Neural cell (in vitro differentiated cells): ENCODE results near the gene ZNF274. TPM values are rescaled to one million over a fixed set of nuclear protein-coding genes. Genes with fewer than 3 reads are reported as not detected.

ENCODE experiments used
- H2AFZ ChIP-seq: fragments of 200-600, 300-800 bp; sonication (generic), shearing (Covaris generic); 2 replicates; pipeline ENCODE4 v1.6.0; 2014; ENCODE audit warnings: low read depth, mild to moderate bottlenecking, antibody characterized with exemption, low read length, moderate library complexity
- H3F3A ChIP-seq: fragments of 200-600 bp; shearing (Covaris generic); 2 replicates; pipeline ENCODE4 v1.6.1; 2016; ENCODE audit warnings: mild to moderate bottlenecking, moderate library complexity, mixed read lengths, antibody characterized with exemption, low read length; ENCODE audit not compliant: insufficient read depth, poor library complexity, severe bottlenecking
- H3K27ac ChIP-seq: fragments of 200-600, 300-800 bp; sonication (generic), shearing (Covaris generic); 2 replicates; pipeline ENCODE4 v1.5.1; 2014; ENCODE audit warnings: mild to moderate bottlenecking, low read length, moderate library complexity
- H3K27me3 ChIP-seq: fragments of 300-800, 200-600 bp; sonication (generic), shearing (Covaris generic); 2 replicates; pipeline ENCODE4 v1.6.0; 2014; ENCODE audit warnings: mild to moderate bottlenecking, low read depth, low read length, moderate library complexity; ENCODE audit not compliant: insufficient read depth
- H3K36me3 ChIP-seq: fragments of 300-800, 200-600 bp; sonication (generic), shearing (Covaris generic); 2 replicates; pipeline ENCODE4 v1.5.1; 2014; ENCODE audit warnings: mild to moderate bottlenecking, antibody characterized with exemption, low read length, moderate library complexity; ENCODE audit not compliant: insufficient read depth
- H3K4me2 ChIP-seq: fragments of 300-800, 200-600 bp; sonication (generic), shearing (Covaris generic); 2 replicates; pipeline ENCODE4 v1.6.0; 2014; ENCODE audit warnings: mild to moderate bottlenecking, low read length
- H3K4me3 ChIP-seq: fragments of 300-800, 200-600 bp; sonication (generic), shearing (Covaris generic); 2 replicates; pipeline ENCODE4 v1.5.1; 2014; ENCODE audit warnings: mild to moderate bottlenecking, low read length, moderate library complexity
- H3K79me2 ChIP-seq: fragments of 200-600 bp; shearing (Covaris generic); replicated peaks from 2 replicates; pipeline ENCODE4 v1.6.0; 2014; ENCODE audit warnings: mild to moderate bottlenecking, low read length, moderate library complexity; ENCODE audit not compliant: insufficient read depth
- H3K9ac ChIP-seq: fragments of 300-800, 200-600 bp; sonication (generic), shearing (Covaris generic); 2 replicates; pipeline ENCODE4 v1.6.1; 2016; ENCODE audit warnings: mild to moderate bottlenecking, low read length, mixed read lengths
- H3K9me2 ChIP-seq: fragments of 200-600 bp; shearing (Covaris generic); 2 replicates; pipeline ENCODE4 v1.6.1; 2016; ENCODE audit warnings: mild to moderate bottlenecking, low read length, mixed read lengths; ENCODE audit not compliant: insufficient read depth
- H3K9me3 ChIP-seq: fragments of 200-600, 300-800 bp; sonication (generic), shearing (Covaris generic); 2 replicates; pipeline ENCODE4 v1.6.1; 2016; ENCODE audit warnings: mild to moderate bottlenecking, mixed run types, low read length, moderate library complexity, mixed read lengths
- H4K20me1 ChIP-seq: fragments of 200-600 bp; shearing (Covaris generic); 2 replicates; pipeline ENCODE4 v1.6.1; 2016; ENCODE audit warnings: mild to moderate bottlenecking, mixed run types; ENCODE audit not compliant: insufficient read depth
- EP300 ChIP-seq: fragments of 450-650 bp; conservative IDR thresholded peaks from 2 replicates; pipeline ENCODE4 v1.6.1; 2014; ENCODE audit warnings: antibody characterized with exemption, mild to moderate bottlenecking, moderate library complexity; ENCODE audit not compliant: poor library complexity, severe bottlenecking
- EZH2 ChIP-seq: fragments of 200-600, 300-800 bp; shearing (Covaris generic), sonication (generic); IDR thresholded peaks from 2 replicates; pipeline ENCODE4 v1.6.1; 2014; ENCODE audit warnings: antibody characterized with exemption, low read length, borderline replicate concordance, mild to moderate bottlenecking; ENCODE audit not compliant: insufficient read depth, poor library complexity, severe bottlenecking
- MXI1 ChIP-seq: fragments of 450-650 bp; conservative IDR thresholded peaks from 2 replicates; pipeline ENCODE4 v1.6.1; 2014; ENCODE audit warnings: antibody characterized with exemption, mild to moderate bottlenecking; ENCODE audit not compliant: poor library complexity, severe bottlenecking
- POLR2AphosphoS5 ChIP-seq: IDR thresholded peaks from 2 replicates; pipeline ENCODE4 v1.6.1; 2012
- RAD21 ChIP-seq: fragments of 450-650 bp; conservative IDR thresholded peaks from 2 replicates; pipeline ENCODE4 v1.6.1; 2014; ENCODE audit warnings: antibody characterized with exemption, mild to moderate bottlenecking, moderate library complexity
- SMC3 ChIP-seq: fragments of 450-650 bp; conservative IDR thresholded peaks from 2 replicates; pipeline ENCODE4 v1.6.1; 2014; ENCODE audit warnings: antibody characterized with exemption, mild to moderate bottlenecking, moderate library complexity; ENCODE audit not compliant: poor library complexity
- TAF1 ChIP-seq: IDR thresholded peaks from 2 replicates; pipeline ENCODE4 v1.6.1; 2012; ENCODE audit warnings: low read depth
- polyA plus RNA-seq: library from polyadenylated mRNA; depleted of rRNA; stranded (reverse); fragments of >200 nt; gene quantifications from 2 replicates; pipeline ENCODE4 v1.2.3, GENCODE V29; 2014
- TF ChIP-seq, protein P1 (sequence below): fragments of 450-650 bp; IDR thresholded peaks from 2 replicates; pipeline ENCODE4 v1.5.1; 2014; ENCODE audit warnings: antibody characterized with exemption, mild to moderate bottlenecking, moderate library complexity; ENCODE audit not compliant: poor library complexity, severe bottlenecking
- TF ChIP-seq, protein P2 (sequence below): IDR thresholded peaks from 2 replicates; pipeline ENCODE4 v1.6.1; 2012; ENCODE audit warnings: borderline replicate concordance

Gene ZNF274
- polyA plus RNA-seq, 1 donor from 2014 or later, result 47.2 TPM

DNA sequence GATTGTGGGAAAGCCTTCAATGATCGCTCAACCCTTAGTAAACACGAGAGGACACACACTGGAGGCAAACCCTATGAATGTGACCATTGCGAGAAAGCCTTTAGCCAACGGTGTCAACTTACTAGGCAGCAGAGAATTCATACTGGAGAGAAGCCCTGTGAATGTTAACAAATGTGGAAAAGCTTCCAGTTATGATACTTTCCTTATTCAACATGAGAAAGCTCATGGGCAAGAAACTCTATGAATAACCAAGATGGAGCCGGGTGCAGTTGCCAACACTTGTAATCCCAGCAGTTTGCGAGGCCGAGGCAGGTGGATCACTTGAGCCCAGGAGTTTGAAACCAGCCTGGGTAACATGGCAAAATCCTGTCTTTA is 80.0 kb downstream of the ZNF274 start:
- Histone ChIP-seq H3K36me3 (peaks cover 20% of the 10 kb centered on the region), H3K9me3 (peaks cover 70% of the 10 kb centered on the region), H3F3A (no peaks in the 10 kb centered on the region), H3K4me2 (no peak overlapping the region), H3K27ac (no peak overlapping the region), H4K20me1 (no peaks in the 10 kb centered on the region), H2AFZ (no peak overlapping the region), H3K9me2 (no peaks in the 10 kb centered on the region), H3K27me3 (no peaks in the 10 kb centered on the region), H3K79me2 (no peaks in the 10 kb centered on the region), H3K4me3 (no peak overlapping the region), H3K9ac (no peak overlapping the region)
- TF ChIP-seq EP300 (no peak), TAF1 (no peak), EZH2 (no peak), SMC3 (no peak), POLR2AphosphoS5 (no peak), RAD21 (no peak), MXI1 (no peak)
- TF ChIP-seq, protein P1, sequence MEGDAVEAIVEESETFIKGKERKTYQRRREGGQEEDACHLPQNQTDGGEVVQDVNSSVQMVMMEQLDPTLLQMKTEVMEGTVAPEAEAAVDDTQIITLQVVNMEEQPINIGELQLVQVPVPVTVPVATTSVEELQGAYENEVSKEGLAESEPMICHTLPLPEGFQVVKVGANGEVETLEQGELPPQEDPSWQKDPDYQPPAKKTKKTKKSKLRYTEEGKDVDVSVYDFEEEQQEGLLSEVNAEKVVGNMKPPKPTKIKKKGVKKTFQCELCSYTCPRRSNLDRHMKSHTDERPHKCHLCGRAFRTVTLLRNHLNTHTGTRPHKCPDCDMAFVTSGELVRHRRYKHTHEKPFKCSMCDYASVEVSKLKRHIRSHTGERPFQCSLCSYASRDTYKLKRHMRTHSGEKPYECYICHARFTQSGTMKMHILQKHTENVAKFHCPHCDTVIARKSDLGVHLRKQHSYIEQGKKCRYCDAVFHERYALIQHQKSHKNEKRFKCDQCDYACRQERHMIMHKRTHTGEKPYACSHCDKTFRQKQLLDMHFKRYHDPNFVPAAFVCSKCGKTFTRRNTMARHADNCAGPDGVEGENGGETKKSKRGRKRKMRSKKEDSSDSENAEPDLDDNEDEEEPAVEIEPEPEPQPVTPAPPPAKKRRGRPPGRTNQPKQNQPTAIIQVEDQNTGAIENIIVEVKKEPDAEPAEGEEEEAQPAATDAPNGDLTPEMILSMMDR, result no peak
- TF ChIP-seq, protein P2, sequence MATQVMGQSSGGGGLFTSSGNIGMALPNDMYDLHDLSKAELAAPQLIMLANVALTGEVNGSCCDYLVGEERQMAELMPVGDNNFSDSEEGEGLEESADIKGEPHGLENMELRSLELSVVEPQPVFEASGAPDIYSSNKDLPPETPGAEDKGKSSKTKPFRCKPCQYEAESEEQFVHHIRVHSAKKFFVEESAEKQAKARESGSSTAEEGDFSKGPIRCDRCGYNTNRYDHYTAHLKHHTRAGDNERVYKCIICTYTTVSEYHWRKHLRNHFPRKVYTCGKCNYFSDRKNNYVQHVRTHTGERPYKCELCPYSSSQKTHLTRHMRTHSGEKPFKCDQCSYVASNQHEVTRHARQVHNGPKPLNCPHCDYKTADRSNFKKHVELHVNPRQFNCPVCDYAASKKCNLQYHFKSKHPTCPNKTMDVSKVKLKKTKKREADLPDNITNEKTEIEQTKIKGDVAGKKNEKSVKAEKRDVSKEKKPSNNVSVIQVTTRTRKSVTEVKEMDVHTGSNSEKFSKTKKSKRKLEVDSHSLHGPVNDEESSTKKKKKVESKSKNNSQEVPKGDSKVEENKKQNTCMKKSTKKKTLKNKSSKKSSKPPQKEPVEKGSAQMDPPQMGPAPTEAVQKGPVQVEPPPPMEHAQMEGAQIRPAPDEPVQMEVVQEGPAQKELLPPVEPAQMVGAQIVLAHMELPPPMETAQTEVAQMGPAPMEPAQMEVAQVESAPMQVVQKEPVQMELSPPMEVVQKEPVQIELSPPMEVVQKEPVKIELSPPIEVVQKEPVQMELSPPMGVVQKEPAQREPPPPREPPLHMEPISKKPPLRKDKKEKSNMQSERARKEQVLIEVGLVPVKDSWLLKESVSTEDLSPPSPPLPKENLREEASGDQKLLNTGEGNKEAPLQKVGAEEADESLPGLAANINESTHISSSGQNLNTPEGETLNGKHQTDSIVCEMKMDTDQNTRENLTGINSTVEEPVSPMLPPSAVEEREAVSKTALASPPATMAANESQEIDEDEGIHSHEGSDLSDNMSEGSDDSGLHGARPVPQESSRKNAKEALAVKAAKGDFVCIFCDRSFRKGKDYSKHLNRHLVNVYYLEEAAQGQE, result no peak

Other genes with a start within 250 kb of the ZNF274 start
- 19.7 and 27.6 TPM in 2 replicates for gene ZNF418, start 247.7 kb upstream of the ZNF274 start, polyA plus RNA-seq
- 11.0 and 13.4 TPM in 2 replicates for gene ZNF256, start 235.4 kb upstream of the ZNF274 start, polyA plus RNA-seq
- gene C19orf18, start 208.5 kb upstream of the ZNF274 start, polyA plus RNA-seq, result not detected in 2 replicates
- 39.1 and 43.2 TPM in 2 replicates for gene ZNF606, start 180.2 kb upstream of the ZNF274 start, polyA plus RNA-seq
- gene ZSCAN1, start 149.0 kb upstream of the ZNF274 start, polyA plus RNA-seq, result 6.3 and 7.9 TPM in 2 replicates
- 13.7 and 17.2 TPM in 2 replicates for gene ZNF135, start 123.8 kb upstream of the ZNF274 start, polyA plus RNA-seq
- 399 and 400 TPM in 2 replicates for gene ZSCAN18, start 84.8 kb upstream of the ZNF274 start, polyA plus RNA-seq
- gene ZNF329, start 32.3 kb upstream of the ZNF274 start, polyA plus RNA-seq, result 20.3 and 20.6 TPM in 2 replicates
- 22.7 and 50.1 TPM in 2 replicates for gene ZNF544, start 45.9 kb downstream of the ZNF274 start, polyA plus RNA-seq
- gene ZNF8, start 95.9 kb downstream of the ZNF274 start, polyA plus RNA-seq, result 5.5 and 6.4 TPM in 2 replicates
- 137 and 141 TPM in 2 replicates for gene ERVK3-1, start 122.3 kb downstream of the ZNF274 start, polyA plus RNA-seq
- 1.6 and 2.2 TPM in 2 replicates for gene ZSCAN22, start 143.9 kb downstream of the ZNF274 start, polyA plus RNA-seq
- 35.4 and 40.0 TPM in 2 replicates for gene A1BG, start 170.4 kb downstream of the ZNF274 start, polyA plus RNA-seq
- gene ZNF497, start 179.7 kb downstream of the ZNF274 start, polyA plus RNA-seq, result 13.7 and 18.4 TPM in 2 replicates
- 4.5 and 9.8 TPM in 2 replicates for gene ZNF837, start 198.0 kb downstream of the ZNF274 start, polyA plus RNA-seq
- 1,461 and 1,514 TPM in 2 replicates for gene RPS5, start 204.2 kb downstream of the ZNF274 start, polyA plus RNA-seq
- not detected in 2 replicates for gene RNF225, start 212.6 kb downstream of the ZNF274 start, polyA plus RNA-seq
- gene ZNF584, start 225.6 kb downstream of the ZNF274 start, polyA plus RNA-seq, result 17.9 and 29.6 TPM in 2 replicates